Measurements from ENCODE around the gene NTN1. TPM values are rescaled to one million over a fixed set of nuclear protein-coding genes. Genes with fewer than 3 reads are reported as not detected.
"Not testable (repeated sequence)": the region's sequence is repeated elsewhere in the genome, so short reads cannot be mapped to it uniquely, and the experiment has no call there.

NTN1 gene
- total and polyA plus RNA-seq, 11 donors: 9.3 to 25.8 (median 17.3) TPM

GRCh38 chr17:8979715-8980114, 41.6 kb upstream of the NTN1 start:
- TF ChIP-seq CTCF (IDR thresholded peaks at IDR 0.05) (no peak), POLR2A (IDR thresholded peaks at IDR 0.05) (no peak)
- H3K9me3 ChIP-seq: no peaks in the 10 kb centered on the region
- no peak overlapping the region for H3K4me3 ChIP-seq
- no peaks in the 10 kb centered on the region for H3K36me3 ChIP-seq
- peaks cover 0 to 7% (median 0%) of the 10 kb centered on the region in 9 donors for H3K27me3 ChIP-seq
- intact Hi-C loops (cut with DNase I): no loop called here
- ATAC-seq (no peak), DNase-seq (no peak)
- peaks cover 0 to 3% (median 0%) of the 10 kb centered on the region in 12 donors for H3K4me1 ChIP-seq
- no peak overlapping the region for H3K27ac ChIP-seq

GRCh38 chr17:8981443-8981842, 39.9 kb upstream of the NTN1 start:
- Histone ChIP-seq H3K27me3 (peaks cover 0 to 7% (median 0%) of the 10 kb centered on the region in 9 donors), H3K4me1 (peaks cover 0 to 19% (median 0%) of the 10 kb centered on the region in 12 donors), H3K27ac (no peak overlapping the region), H3K4me3 (no peak overlapping the region), H3K9me3 (peaks cover 0 to 8% (median 0%) of the 10 kb centered on the region in 12 donors), H3K36me3 (no peaks in the 10 kb centered on the region)
- intact Hi-C loops (cut with DNase I): no loop called here
- no peak for DNase-seq
- WGBS, 4 donors: 87 to 93% (median 90%) methylated on average over 2 of the region's 2 CpGs
- TF ChIP-seq CTCF (IDR thresholded peaks at IDR 0.05) (no peak), POLR2A (IDR thresholded peaks at IDR 0.05) (no peak)
- no peak for ATAC-seq

- intact Hi-C loops (cut with DNase I); H3K27ac ChIP-seq; H3K4me3 ChIP-seq; ATAC-seq; DNase-seq; H3K27me3 ChIP-seq; H3K36me3 ChIP-seq; H3K9me3 ChIP-seq: not testable (repeated sequence)
- peaks cover 0 to 19% (median 0%) of the 10 kb centered on the region in 12 donors for H3K4me1 ChIP-seq
- WGBS, 4 donors: 91 to 94% (median 94%) methylated on average over 5 of the region's 5 CpGs
These were observed 37.1 kb upstream of the NTN1 start for GRCh38 chr17:8984225-8984624.

GRCh38 chr17:8985054-8985701, 36.1 kb upstream of the NTN1 start:
- WGBS, 4 donors: 82 to 86% (median 85%) methylated on average over 4 of the region's 4 CpGs
- intact Hi-C loops (cut with DNase I): no loop called here
- peaks cover 0 to 19% (median 0%) of the 10 kb centered on the region in 12 donors for H3K4me1 ChIP-seq
- no peak for DNase-seq
- TF ChIP-seq POLR2A (IDR thresholded peaks at IDR 0.05) (no peak), CTCF (IDR thresholded peaks at IDR 0.05) (no peak)
- peaks cover 0 to 3% (median 0%) of the 10 kb centered on the region in 9 donors for H3K27me3 ChIP-seq
- H3K27ac ChIP-seq: peak overlapping the region in 1 of 12 donors; percentile 4
- peaks cover 0 to 8% (median 0%) of the 10 kb centered on the region in 12 donors for H3K9me3 ChIP-seq
- H3K4me3 ChIP-seq: no peak overlapping the region
- no peaks in the 10 kb centered on the region for H3K36me3 ChIP-seq
- no peak for ATAC-seq

- no peak for ATAC-seq
These were observed 35.0 kb upstream of the NTN1 start for GRCh38 chr17:8986295-8986694.

GRCh38 chr17:8988263-8988935, 32.9 kb upstream of the NTN1 start:
- 84 to 92% (median 90%) methylated on average over 2 of the region's 2 CpGs for WGBS, 4 donors
- peaks cover 0 to 19% (median 0%) of the 10 kb centered on the region in 12 donors for H3K4me1 ChIP-seq
- H3K9me3 ChIP-seq; H3K36me3 ChIP-seq; H3K27ac ChIP-seq; H3K4me3 ChIP-seq; ATAC-seq; DNase-seq; intact Hi-C loops (cut with DNase I); H3K27me3 ChIP-seq: not testable (repeated sequence)

More at GRCh38 chr17:8986295-8986694, 35.0 kb upstream of the NTN1 start:
- no peak for DNase-seq
- TF ChIP-seq POLR2A (IDR thresholded peaks at IDR 0.05) (no peak), CTCF (IDR thresholded peaks at IDR 0.05) (peak in 1 of 12 donors; percentile 13)
- 85 to 93% (median 90%) methylated on average over 2 of the region's 2 CpGs for WGBS, 4 donors
- H3K4me3 ChIP-seq: no peak overlapping the region
- peaks cover 0 to 19% (median 0%) of the 10 kb centered on the region in 12 donors for H3K4me1 ChIP-seq
- H3K36me3 ChIP-seq: no peaks in the 10 kb centered on the region
- intact Hi-C loops (cut with DNase I): no loop called here
- peaks cover 0 to 8% (median 0%) of the 10 kb centered on the region in 12 donors for H3K9me3 ChIP-seq
- H3K27ac ChIP-seq: no peak overlapping the region
- H3K27me3 ChIP-seq: peaks cover 0 to 3% (median 0%) of the 10 kb centered on the region in 9 donors

Measured in heart left ventricle (tissue), 16 donors.